Spinal cord (tissue), 10 donors: ENCODE measurements around the gene YEATS2. TPM values are rescaled to one million over a fixed set of nuclear protein-coding genes. Genes with fewer than 3 reads are reported as not detected.
"Not testable (repeated sequence)": the region's sequence is repeated elsewhere in the genome, so short reads cannot be mapped to it uniquely, and the experiment has no call there.

Source experiments
- DNase-seq, 6 donors: peaks; one replicate each; pipeline versions ENCODE4 v3.0.0 to v3.0.0-alpha.2; 2013 to 2015; ENCODE audit warnings: low spot score in 6 of 6, low read depth in 4 of 6
- H3K27ac ChIP-seq: one replicate; pipeline ENCODE4 v1.5.1; 2013; ENCODE audit warnings: low read depth, low read length, control low read depth
- H3K27me3 ChIP-seq: one replicate; pipeline ENCODE4 v1.6.1; 2013; ENCODE audit warnings: low read length; ENCODE audit not compliant: control insufficient read depth, insufficient read depth
- H3K36me3 ChIP-seq: one replicate; pipeline ENCODE4 v1.6.1; 2013; ENCODE audit warnings: low read length; ENCODE audit not compliant: control insufficient read depth, insufficient read depth
- H3K4me1 ChIP-seq: one replicate; pipeline ENCODE4 v1.6.1; 2013; ENCODE audit warnings: low read length; ENCODE audit not compliant: control insufficient read depth, insufficient read depth
- H3K4me3 ChIP-seq: one replicate; pipeline ENCODE4 v1.5.1; 2013; ENCODE audit warnings: low read depth, low read length, control low read depth
- H3K9me3 ChIP-seq: one replicate; pipeline ENCODE4 v1.6.1; 2013; ENCODE audit warnings: low read length; ENCODE audit not compliant: control insufficient read depth, insufficient read depth
- WGBS: methylation state at CpG from one replicate; pipeline ENCODE4 v1.1.5; 2013; ENCODE audit warnings: missing lambda C conversion rate; ENCODE audit not compliant: insufficient coverage; 5-methylcytosine and 5-hydroxymethylcytosine counted together
- polyA plus RNA-seq, 2 donors: library from polyadenylated mRNA; unstranded; fragments of 120-200 nt; gene quantifications; one replicate each; pipeline ENCODE4 v1.2.1, GENCODE V29; 2013; ENCODE audit not compliant: insufficient read length in 2 of 2
- total RNA-seq, 2 donors: library from RNA; depleted of rRNA in 1 of 2; stranded (reverse); fragments of 120-200 nt in 1 of 2; fragments of >200 nt in 1 of 2; gene quantifications; one replicate each; pipeline versions ENCODE4 v1.2.3 to v1.2.4, GENCODE V29; 2013 to 2014
- donor health status: healthy.

The YEATS2 gene
- total and polyA plus RNA-seq, 4 donors: 32.9 to 43.3 (median 37.3) TPM

DNA sequence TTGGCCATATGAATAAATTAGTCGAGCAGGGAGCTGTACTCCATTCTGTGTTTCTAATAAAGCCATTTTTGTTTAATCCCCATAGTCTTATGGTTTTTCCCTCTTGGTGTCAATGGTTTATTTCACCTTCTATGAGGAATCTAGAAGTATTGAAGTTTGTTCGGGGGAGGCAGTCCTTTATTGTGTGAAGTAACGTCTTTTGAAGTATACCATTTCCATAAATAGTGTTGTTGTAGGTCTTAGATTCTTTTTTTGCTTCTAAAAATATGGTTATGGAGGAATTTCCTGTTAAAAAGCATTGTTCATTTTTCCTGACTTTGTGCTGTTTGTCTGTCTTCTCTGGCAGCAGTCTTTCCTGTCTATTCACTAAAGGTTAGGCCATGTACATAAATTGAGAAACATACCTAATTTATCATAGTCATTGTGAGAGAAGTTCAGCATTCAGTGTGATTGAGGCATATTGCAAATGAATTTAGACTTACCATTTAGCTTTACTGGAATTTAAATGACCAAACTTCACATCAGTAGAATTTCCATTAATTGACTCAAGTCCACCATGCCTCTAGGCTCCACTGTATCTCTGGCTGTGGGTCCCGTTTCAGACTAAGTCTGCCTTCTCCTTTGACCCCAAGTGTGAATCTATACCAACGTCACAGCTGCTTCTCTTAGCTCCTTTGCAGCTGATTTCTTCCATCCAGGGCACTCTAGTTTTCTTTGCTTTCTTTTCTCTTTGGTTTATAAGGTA is 37.3 kb downstream of the YEATS2 start:
- Histone ChIP-seq H3K4me3 (no peak overlapping the region), H3K27ac (no peak overlapping the region), H3K36me3 (peaks cover 22% of the 10 kb centered on the region), H3K4me1 (no peaks in the 10 kb centered on the region), H3K27me3 (no peaks in the 10 kb centered on the region), H3K9me3 (no peaks in the 10 kb centered on the region)
- 63% methylated on average over 1 of the region's 5 CpGs for WGBS
- DNase-seq: no peak

DNA sequence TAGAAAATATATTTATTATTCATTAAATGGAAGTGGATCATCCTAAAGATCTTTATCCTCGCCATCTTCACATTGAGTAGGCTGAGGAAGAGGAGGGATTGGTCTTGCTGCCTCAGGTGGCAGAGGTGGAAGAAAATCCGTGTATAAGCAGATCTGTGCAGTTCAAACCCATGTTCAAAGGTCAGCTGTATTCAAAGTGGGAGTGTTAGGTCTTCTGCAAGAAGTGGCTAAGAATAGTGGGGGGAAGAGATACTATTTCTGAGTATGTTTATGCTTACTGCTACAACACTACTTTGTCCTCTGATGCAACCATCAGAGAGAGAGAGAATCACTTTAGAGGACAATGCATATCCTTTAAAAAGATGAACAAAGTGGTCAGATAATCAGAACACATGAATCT is 39.5 kb downstream of the YEATS2 start:
- peaks cover 2% of the 10 kb centered on the region for H3K9me3 ChIP-seq
- H3K27ac ChIP-seq: no peak overlapping the region
- no peak for DNase-seq
- no peak overlapping the region for H3K4me3 ChIP-seq
- peaks cover 29% of the 10 kb centered on the region for H3K36me3 ChIP-seq
- no CpG with 5 or more reads among the region's 2 CpGs for WGBS
- no peaks in the 10 kb centered on the region for H3K27me3 ChIP-seq
- H3K4me1 ChIP-seq: no peaks in the 10 kb centered on the region

DNA sequence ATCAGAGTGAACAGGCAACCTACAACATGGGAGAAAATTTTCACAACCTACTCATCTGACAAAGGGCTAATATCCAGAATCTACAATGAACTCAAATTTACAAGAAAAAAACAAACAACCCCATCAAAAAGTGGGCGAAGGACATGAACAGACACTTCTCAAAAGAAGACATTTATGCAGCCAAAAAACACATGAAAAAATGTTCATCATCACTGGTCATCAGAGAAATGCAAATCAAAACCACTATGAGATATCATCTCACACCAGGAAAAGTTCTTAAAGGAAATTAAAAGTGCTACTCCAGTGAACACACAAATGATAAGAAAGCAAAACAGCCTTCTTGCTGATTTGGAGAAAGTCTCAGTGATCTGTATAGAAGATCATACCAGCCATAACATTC is 42.6 kb downstream of the YEATS2 start:
- no CpG with 5 or more reads among the region's 1 CpG for WGBS
- H3K27ac ChIP-seq, H3K27me3 ChIP-seq, H3K4me1 ChIP-seq, DNase-seq, H3K9me3 ChIP-seq, H3K4me3 ChIP-seq: not testable (repeated sequence)
- peaks cover 32% of the 10 kb centered on the region for H3K36me3 ChIP-seq

DNA sequence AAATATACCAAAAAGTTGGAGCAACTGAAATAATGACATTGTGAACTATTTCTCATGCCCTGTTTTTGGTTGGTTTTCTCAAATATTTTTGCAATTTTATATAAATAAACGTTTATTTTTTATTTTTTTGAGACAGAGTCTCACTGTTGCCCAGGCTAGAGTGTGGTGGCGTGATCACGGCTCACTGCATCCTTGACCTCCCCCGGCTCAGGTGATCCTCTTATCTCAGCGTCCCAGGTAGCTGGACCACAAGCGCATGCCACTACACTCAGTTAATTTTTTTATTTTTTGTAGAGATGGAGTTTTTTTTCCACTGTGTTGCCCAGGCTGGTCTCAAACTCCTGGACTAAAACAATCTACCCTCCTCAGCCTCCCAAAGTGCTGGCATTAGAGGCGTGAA is 45.6 kb downstream of the YEATS2 start:
- WGBS: no CpG with 5 or more reads among the region's 7 CpGs
- no peak overlapping the region for H3K27ac ChIP-seq
- peaks cover 2% of the 10 kb centered on the region for H3K9me3 ChIP-seq
- no peaks in the 10 kb centered on the region for H3K27me3 ChIP-seq
- DNase-seq: no peak
- peaks cover 35% of the 10 kb centered on the region for H3K36me3 ChIP-seq
- no peak overlapping the region for H3K4me3 ChIP-seq
- H3K4me1 ChIP-seq: no peaks in the 10 kb centered on the region

DNA sequence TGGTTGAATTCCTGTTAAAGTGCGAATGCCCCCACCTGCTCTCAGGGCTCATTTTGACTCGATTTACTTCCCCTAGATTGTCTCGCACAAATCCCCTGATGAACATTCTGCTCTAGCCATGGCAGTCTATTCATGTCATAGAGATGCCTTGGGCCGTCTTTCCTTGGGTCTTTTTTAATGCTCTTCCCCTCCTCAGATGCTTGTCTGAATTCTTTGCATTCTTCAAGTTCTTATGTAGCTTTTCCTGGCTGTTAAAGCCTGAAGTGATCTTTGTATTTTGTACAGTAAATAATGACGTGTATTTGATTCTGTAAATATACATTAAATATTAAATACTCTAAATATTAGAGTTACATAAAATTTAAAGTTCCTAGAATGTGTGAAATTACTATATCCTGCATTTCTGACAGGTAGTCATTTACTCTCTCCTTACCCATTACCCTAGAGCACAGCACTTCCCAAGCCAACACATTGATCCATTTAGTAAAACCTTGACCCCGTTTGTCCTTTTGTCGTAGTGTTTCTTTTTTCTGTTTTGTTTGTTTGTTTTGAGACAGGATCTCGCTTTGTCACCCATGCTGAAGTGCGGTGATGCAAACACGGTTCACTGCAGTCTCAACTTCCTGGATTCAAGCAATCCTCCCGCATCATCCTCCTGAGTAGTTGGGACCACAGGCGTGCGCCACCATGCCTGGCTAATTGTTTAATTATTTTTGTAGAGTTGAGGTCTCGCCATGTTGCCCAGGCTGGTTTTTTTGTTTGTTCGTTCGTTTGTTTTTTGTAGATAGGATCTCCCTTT is 47.9 kb downstream of the YEATS2 start:
- no peaks in the 10 kb centered on the region for H3K27me3 ChIP-seq

DNA sequence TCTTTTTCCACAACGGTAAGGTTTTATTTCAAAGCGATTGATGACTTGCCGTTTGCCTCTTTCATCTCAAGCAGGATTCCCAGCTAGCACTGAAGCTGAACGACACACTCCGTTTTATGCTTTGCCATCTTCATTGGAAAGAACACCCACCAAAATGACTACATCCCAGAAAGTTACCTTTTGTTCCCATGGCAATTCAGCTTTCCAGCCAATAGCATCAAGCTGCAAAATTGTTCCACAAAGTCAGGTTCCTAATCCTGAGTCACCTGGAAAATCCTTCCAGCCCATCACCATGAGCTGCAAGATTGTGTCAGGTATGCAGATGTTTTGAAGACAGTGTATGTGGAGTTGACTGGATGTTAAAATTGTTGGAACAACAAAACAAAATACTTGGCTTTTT is 56.5 kb downstream of the YEATS2 start:
- H3K27me3 ChIP-seq: no peaks in the 10 kb centered on the region
- H3K9me3 ChIP-seq: no peaks in the 10 kb centered on the region
- H3K4me1 ChIP-seq: no peaks in the 10 kb centered on the region
- WGBS: 88% methylated on average over 5 of the region's 5 CpGs
- no peak overlapping the region for H3K4me3 ChIP-seq
- peaks cover 30% of the 10 kb centered on the region for H3K36me3 ChIP-seq
- DNase-seq: no peak
- no peak overlapping the region for H3K27ac ChIP-seq

More for the DNA sequence above, 47.9 kb downstream of the YEATS2 start:
- WGBS: 93% methylated on average over 10 of the region's 16 CpGs
- Histone ChIP-seq H3K9me3 (peaks cover 2% of the 10 kb centered on the region), H3K4me1 (no peaks in the 10 kb centered on the region), H3K27ac (no peak overlapping the region), H3K36me3 (peaks cover 49% of the 10 kb centered on the region), H3K4me3 (no peak overlapping the region)
- DNase-seq: no peak

DNA sequence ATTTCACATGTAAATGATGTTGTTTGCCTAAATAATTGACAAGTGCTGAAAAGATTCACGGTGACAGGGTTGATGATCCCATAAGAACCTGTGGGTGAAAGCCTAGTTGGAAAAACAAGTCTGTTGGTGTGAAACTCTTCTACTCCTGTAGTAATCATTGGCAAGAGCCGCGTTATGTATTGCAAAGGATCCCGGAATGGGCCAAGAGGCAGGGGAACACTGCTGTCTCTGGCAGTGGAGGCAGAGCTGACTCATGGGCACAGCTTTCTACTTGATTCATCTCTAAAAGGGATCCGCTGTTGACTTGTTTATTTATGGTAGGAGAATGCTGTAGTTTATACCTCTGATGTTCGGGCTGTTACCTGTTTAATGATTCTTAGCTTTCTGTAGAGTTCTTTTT is 64.7 kb downstream of the YEATS2 start:
- Histone ChIP-seq H3K27me3 (no peaks in the 10 kb centered on the region), H3K9me3 (no peaks in the 10 kb centered on the region), H3K27ac (no peak overlapping the region), H3K4me3 (no peak overlapping the region), H3K36me3 (peaks cover 31% of the 10 kb centered on the region), H3K4me1 (no peaks in the 10 kb centered on the region)
- 100% methylated on average over 6 of the region's 6 CpGs for WGBS
- DNase-seq: no peak

DNA sequence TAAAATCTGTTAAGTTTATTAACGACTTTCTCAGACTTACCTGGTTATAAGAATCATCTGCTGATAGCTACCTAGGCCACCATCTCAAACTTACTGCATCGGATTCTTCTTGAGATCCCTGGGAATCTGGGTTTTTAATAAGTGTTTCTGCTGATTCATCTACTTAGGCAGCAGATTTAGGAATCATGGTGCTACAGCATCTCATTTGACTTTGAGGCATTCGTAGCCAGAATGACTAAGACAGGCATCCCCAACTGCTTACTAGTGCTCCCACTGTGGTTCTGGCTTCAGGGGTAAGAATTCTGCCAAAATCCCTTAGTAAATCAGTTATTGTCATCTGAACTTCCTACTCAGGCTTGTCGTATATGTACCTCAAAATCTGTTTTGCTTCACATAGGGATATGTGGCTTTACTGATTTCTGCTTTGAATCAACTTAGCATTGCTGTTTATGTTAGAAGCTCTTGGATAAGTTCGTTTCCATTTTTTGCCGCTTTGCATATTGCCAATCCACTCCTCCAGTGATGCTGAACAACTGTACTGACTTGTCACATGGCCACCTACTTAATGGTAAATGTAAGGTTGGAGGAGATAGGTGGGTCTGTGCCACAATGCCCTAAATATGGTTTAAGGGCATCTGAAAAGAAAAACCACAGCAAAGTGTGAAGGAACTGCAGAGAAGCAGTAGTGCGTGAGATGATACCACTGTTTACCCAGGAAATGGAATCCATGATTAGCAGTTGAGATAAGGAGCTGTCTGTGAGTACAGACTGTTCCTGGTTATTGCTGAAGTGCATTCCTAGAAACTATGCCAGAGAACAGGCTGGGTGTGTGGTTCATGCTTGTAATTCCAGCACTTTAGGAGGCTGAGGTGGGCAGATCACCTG is 67.5 kb downstream of the YEATS2 start:
- peaks cover 45% of the 10 kb centered on the region for H3K36me3 ChIP-seq
- H3K9me3 ChIP-seq: no peaks in the 10 kb centered on the region
- DNase-seq: no peak
- no peaks in the 10 kb centered on the region for H3K27me3 ChIP-seq
- no peak overlapping the region for H3K4me3 ChIP-seq
- WGBS: 96% methylated on average over 2 of the region's 7 CpGs
- no peaks in the 10 kb centered on the region for H3K4me1 ChIP-seq
- H3K27ac ChIP-seq: no peak overlapping the region

DNA sequence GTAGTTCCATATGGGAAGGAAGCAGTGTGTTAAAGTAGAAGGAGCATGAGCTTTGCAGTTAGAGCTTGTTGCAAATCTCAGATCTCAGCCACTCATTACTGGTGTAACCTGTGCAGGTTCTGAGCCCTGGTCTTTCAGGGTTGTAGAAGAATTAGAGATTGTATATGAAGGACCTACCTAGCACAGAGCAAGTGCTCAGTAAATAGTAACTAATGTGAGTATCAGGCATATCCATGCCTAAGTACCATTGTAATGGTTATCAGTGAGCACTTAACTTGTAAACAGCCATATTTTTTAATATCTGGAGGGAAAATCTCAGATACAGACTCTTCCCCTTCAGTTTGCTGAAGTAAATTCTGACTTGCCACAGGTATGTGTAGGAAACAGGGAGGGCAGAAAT is 68.5 kb downstream of the YEATS2 start:
- no peak for DNase-seq
- Histone ChIP-seq H3K4me1 (no peaks in the 10 kb centered on the region), H3K27ac (no peak overlapping the region), H3K4me3 (no peak overlapping the region), H3K9me3 (no peaks in the 10 kb centered on the region), H3K27me3 (no peaks in the 10 kb centered on the region), H3K36me3 (peaks cover 40% of the 10 kb centered on the region)
